ENCODE data around the gene LCN15. TPM values are rescaled to one million over a fixed set of nuclear protein-coding genes. Genes with fewer than 3 reads are reported as not detected.

The LCN15 gene
- total and polyA plus RNA-seq, 2 of the 13 experiments (the other 11 are each of a cell fraction or from before 2014, with no cell fraction given) = 1.3 to 53.7 TPM

DNA sequence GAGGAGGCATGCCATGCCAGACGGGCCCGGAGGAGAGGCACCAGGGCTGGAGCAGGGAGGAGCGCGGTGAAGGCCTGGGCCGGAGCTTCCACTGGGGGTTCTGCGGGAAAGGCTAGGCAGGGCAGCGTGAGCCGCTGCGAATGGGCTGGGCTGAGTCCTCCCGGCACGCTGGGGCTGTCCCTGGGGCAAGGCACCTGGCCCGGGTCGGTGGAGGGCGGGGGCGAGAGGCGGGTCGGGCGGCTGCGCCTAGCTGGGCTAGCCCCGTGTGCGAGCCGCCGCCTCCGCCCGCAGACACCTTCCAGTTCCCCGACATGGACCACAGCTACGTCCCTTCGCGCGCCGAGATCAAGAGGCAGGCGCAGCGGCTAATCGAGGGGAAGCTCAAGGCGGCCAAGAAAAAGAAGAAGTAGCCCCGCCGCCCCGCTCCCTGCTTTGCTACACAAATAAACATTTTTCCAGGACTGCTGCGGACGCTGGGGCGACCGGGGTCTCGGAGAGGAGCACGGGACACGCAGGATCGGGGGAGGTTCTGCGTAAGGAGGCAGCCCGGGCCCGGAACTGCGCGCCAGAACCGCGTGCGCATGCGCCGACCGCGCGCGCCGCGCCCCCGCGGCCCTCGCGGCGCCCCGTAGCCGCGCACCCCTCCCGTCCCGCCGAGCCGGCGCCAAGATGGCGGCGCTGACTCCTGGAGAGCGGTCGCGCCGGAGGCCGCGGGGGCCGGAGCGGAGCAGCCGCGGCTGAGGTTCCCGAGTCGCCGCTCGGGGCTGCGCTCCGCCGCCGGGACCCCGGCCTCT, 43.2 kb upstream of the LCN15 start, which contains the start of gene RABL6 (continued):
- TF ChIP-seq, protein P1, sequence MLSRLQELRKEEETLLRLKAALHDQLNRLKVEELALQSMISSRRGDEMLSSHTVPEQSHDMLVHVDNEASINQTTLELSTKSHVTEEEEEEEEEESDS (CRISPR knock-in tag; IDR thresholded peaks at IDR 0.05; ENCODE audit: borderline replicate concordance) = no peak
- no peak for TF ChIP-seq ZSCAN29 (CRISPR knock-in tag; conservative IDR thresholded peaks at IDR 0.05)
- 0 out of 2 replicates have a peak, but pooled peaks have one; percentile 32 for TF ChIP-seq GPN1 (CRISPR knock-in tag; IDR thresholded peaks at IDR 0.05; ENCODE audit: borderline replicate concordance)
- TF ChIP-seq KDM5A (IDR thresholded peaks at IDR 0.05; ENCODE audit: borderline replicate concordance, low read length) = peak; percentile 63; the same call in 1 of the 2 replicates
- no peak for TF ChIP-seq MATR3 (CRISPR knock-in tag; IDR thresholded peaks at IDR 0.05)
- TF ChIP-seq, protein P2, sequence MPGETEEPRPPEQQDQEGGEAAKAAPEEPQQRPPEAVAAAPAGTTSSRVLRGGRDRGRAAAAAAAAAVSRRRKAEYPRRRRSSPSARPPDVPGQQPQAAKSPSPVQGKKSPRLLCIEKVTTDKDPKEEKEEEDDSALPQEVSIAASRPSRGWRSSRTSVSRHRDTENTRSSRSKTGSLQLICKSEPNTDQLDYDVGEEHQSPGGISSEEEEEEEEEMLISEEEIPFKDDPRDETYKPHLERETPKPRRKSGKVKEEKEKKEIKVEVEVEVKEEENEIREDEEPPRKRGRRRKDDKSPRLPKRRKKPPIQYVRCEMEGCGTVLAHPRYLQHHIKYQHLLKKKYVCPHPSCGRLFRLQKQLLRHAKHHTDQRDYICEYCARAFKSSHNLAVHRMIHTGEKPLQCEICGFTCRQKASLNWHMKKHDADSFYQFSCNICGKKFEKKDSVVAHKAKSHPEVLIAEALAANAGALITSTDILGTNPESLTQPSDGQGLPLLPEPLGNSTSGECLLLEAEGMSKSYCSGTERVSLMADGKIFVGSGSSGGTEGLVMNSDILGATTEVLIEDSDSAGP (CRISPR knock-in tag; IDR thresholded peaks at IDR 0.05; ENCODE audit: borderline replicate concordance) = peak; percentile 70; the same call in 1 of the 2 replicates
- peak; percentile 54 for TF ChIP-seq SALL1 (CRISPR knock-in tag; IDR thresholded peaks at IDR 0.05)
- TF ChIP-seq FOXP1 (IDR thresholded peaks at IDR 0.05) = no peak
- TF ChIP-seq FOXP1 (CRISPR knock-in tag; IDR thresholded peaks at IDR 0.05) = no peak
- no peak; the same call in 1 of the 2 replicates for TF ChIP-seq PHF20 (CRISPR knock-in tag; IDR thresholded peaks at IDR 0.05)
- 0 out of 2 replicates have a peak, but pooled peaks have one; percentile 40 for TF ChIP-seq IRF2 (CRISPR knock-in tag; IDR thresholded peaks at IDR 0.05)
- no peak for TF ChIP-seq MTF1 (CRISPR knock-in tag; IDR thresholded peaks at IDR 0.05)
- TF ChIP-seq, protein P3, sequence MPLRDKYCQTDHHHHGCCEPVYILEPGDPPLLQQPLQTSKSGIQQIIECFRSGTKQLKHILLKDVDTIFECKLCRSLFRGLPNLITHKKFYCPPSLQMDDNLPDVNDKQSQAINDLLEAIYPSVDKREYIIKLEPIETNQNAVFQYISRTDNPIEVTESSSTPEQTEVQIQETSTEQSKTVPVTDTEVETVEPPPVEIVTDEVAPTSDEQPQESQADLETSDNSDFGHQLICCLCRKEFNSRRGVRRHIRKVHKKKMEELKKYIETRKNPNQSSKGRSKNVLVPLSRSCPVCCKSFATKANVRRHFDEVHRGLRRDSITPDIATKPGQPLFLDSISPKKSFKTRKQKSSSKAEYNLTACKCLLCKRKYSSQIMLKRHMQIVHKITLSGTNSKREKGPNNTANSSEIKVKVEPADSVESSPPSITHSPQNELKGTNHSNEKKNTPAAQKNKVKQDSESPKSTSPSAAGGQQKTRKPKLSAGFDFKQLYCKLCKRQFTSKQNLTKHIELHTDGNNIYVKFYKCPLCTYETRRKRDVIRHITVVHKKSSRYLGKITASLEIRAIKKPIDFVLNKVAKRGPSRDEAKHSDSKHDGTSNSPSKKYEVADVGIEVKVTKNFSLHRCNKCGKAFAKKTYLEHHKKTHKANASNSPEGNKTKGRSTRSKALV (CRISPR knock-in tag; IDR thresholded peaks at IDR 0.05) = peak; percentile 54; the same call in 1 of the 2 replicates
- TF ChIP-seq, protein P4, sequence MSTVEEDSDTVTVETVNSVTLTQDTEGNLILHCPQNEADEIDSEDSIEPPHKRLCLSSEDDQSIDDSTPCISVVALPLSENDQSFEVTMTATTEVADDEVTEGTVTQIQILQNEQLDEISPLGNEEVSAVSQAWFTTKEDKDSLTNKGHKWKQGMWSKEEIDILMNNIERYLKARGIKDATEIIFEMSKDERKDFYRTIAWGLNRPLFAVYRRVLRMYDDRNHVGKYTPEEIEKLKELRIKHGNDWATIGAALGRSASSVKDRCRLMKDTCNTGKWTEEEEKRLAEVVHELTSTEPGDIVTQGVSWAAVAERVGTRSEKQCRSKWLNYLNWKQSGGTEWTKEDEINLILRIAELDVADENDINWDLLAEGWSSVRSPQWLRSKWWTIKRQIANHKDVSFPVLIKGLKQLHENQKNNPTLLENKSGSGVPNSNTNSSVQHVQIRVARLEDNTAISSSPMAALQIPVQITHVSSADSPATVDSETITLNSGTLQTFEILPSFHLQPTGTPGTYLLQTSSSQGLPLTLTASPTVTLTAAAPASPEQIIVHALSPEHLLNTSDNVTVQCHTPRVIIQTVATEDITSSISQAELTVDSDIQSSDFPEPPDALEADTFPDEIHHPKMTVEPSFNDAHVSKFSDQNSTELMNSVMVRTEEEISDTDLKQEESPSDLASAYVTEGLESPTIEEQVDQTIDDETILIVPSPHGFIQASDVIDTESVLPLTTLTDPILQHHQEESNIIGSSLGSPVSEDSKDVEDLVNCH (CRISPR knock-in tag; IDR thresholded peaks at IDR 0.05) = no peak
- TF ChIP-seq ZSCAN31 (CRISPR knock-in tag; IDR thresholded peaks at IDR 0.05; ENCODE audit: low read depth) = peak; percentile 70
- TF ChIP-seq, protein P5, sequence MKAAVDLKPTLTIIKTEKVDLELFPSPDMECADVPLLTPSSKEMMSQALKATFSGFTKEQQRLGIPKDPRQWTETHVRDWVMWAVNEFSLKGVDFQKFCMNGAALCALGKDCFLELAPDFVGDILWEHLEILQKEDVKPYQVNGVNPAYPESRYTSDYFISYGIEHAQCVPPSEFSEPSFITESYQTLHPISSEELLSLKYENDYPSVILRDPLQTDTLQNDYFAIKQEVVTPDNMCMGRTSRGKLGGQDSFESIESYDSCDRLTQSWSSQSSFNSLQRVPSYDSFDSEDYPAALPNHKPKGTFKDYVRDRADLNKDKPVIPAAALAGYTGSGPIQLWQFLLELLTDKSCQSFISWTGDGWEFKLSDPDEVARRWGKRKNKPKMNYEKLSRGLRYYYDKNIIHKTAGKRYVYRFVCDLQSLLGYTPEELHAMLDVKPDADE (CRISPR knock-in tag; IDR thresholded peaks at IDR 0.05) = no peak
- TF ChIP-seq, protein P6, sequence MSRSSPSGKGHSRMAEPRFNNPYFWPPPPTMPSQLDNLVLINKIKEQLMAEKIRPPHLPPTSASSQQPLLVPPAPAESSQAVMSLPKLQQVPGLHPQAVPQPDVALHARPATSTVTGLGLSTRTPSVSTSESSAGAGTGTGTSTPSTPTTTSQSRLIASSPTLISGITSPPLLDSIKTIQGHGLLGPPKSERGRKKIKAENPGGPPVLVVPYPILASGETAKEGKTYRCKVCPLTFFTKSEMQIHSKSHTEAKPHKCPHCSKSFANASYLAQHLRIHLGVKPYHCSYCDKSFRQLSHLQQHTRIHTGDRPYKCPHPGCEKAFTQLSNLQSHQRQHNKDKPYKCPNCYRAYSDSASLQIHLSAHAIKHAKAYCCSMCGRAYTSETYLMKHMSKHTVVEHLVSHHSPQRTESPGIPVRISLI (CRISPR knock-in tag; IDR thresholded peaks at IDR 0.05; ENCODE audit: borderline replicate concordance) = no peak
- no peak for TF ChIP-seq HNF4G (IDR thresholded peaks at IDR 0.05; ENCODE audit: borderline replicate concordance, low read depth, low read length)
- no peak for TF ChIP-seq HNF4G (CRISPR knock-in tag; IDR thresholded peaks at IDR 0.05; ENCODE audit: borderline replicate concordance, low read depth)
- TF ChIP-seq KLF16 (CRISPR knock-in tag; IDR thresholded peaks at IDR 0.05) = peak in 1 of 2 experiments; percentile 60; a peak in 1 of 4 replicates
- TF ChIP-seq HCFC1 (IDR thresholded peaks at IDR 0.05; ENCODE audit: low read depth, low read length) = no peak
